Astrocyte (in vitro differentiated cells and primary cell): ENCODE measurements around the gene PROM1. TPM values are rescaled to one million over a fixed set of nuclear protein-coding genes. Genes with fewer than 3 reads are reported as not detected.

Experiments used
- DNase-seq: peaks from one replicate; pipeline ENCODE4 v3.0.0-alpha.2; 2010; ENCODE audit warnings: low read depth
- FAIRE-seq: peaks from 2 replicates; lab custom pipeline; 2011; peaks lifted over from hg19 to GRCh38; lab: Jason Lieb, UNC
- H2AFZ ChIP-seq: 2 replicates; pipeline ENCODE4 v1.6.0; 2012; ENCODE audit warnings: low read depth, low read length, inconsistent platforms
- H3K27ac ChIP-seq: 2 replicates; pipeline ENCODE4 v1.5.1; 2011; ENCODE audit warnings: low read depth, low read length, inconsistent platforms
- H3K27me3 ChIP-seq: 2 replicates; pipeline ENCODE4 v1.6.0; 2011; ENCODE audit warnings: low read length, inconsistent platforms; ENCODE audit not compliant: insufficient read depth
- H3K36me3 ChIP-seq: 2 replicates; pipeline ENCODE4 v1.5.1; 2011; ENCODE audit warnings: low read length, inconsistent platforms; ENCODE audit not compliant: insufficient read depth
- H3K4me1 ChIP-seq: 2 replicates; pipeline ENCODE4 v1.5.1; 2011; ENCODE audit warnings: low read length, inconsistent platforms; ENCODE audit not compliant: insufficient read depth
- H3K4me2 ChIP-seq: 2 replicates; pipeline ENCODE4 v1.6.0; 2012; ENCODE audit warnings: low read length, inconsistent platforms
- H3K4me3 ChIP-seq: 2 replicates; pipeline ENCODE4 v1.5.1; 2011; ENCODE audit warnings: low read depth, mild to moderate bottlenecking, low read length, inconsistent platforms; ENCODE audit not compliant: insufficient read depth
- H3K79me2 ChIP-seq: 2 replicates; pipeline ENCODE4 v1.6.0; 2012; ENCODE audit warnings: mild to moderate bottlenecking, low read length, inconsistent platforms; ENCODE audit not compliant: insufficient read depth
- H3K9ac ChIP-seq: 2 replicates; pipeline ENCODE4 v1.6.0; 2012; ENCODE audit warnings: mild to moderate bottlenecking, low read length, inconsistent platforms
- H3K9me3 ChIP-seq: 2 replicates; pipeline ENCODE4 v1.5.1; 2012; ENCODE audit warnings: low read depth, mild to moderate bottlenecking, low read length, inconsistent platforms; ENCODE audit not compliant: insufficient read depth
- H4K20me1 ChIP-seq: 2 replicates; pipeline ENCODE4 v1.6.0; 2012; ENCODE audit warnings: low read length, inconsistent platforms; ENCODE audit not compliant: insufficient read depth
- H3K27ac Mint-ChIP-seq: one replicate; pipeline ENCODE4 v1.8.0; 2021; ENCODE audit warnings: mild to moderate bottlenecking, mixed read lengths; ENCODE audit not compliant: unreplicated experiment
- H3K27me3 Mint-ChIP-seq: one replicate; pipeline ENCODE4 v1.8.0; 2021; ENCODE audit warnings: low read depth, mixed read lengths; ENCODE audit not compliant: unreplicated experiment
- H3K36me3 Mint-ChIP-seq: one replicate; pipeline ENCODE4 v1.8.0; 2021; ENCODE audit warnings: low read depth, mixed read lengths; ENCODE audit not compliant: unreplicated experiment
- H3K4me1 Mint-ChIP-seq: one replicate; pipeline ENCODE4 v1.8.0; 2021; ENCODE audit warnings: low read depth, mixed read lengths; ENCODE audit not compliant: unreplicated experiment
- H3K4me3 Mint-ChIP-seq: one replicate; pipeline ENCODE4 v1.8.0; 2021; ENCODE audit warnings: mild to moderate bottlenecking, moderate library complexity, mixed read lengths; ENCODE audit not compliant: unreplicated experiment
- H3K9me3 Mint-ChIP-seq: one replicate; pipeline ENCODE4 v1.8.0; 2021; ENCODE audit warnings: mild to moderate bottlenecking, mixed read lengths; ENCODE audit not compliant: unreplicated experiment
- CTCF ChIP-seq: IDR thresholded peaks from 2 replicates; pipeline ENCODE4 v1.5.1; 2011; ENCODE audit warnings: low read depth, mild to moderate bottlenecking, inconsistent platforms, low read length, moderate library complexity; ENCODE audit not compliant: insufficient read depth
- EZH2 ChIP-seq: IDR thresholded peaks from 2 replicates; pipeline ENCODE4 v1.6.1; 2012; ENCODE audit warnings: mild to moderate bottlenecking, low read length, inconsistent platforms; ENCODE audit not compliant: insufficient read depth
- total RNA-seq: library from RNA; stranded (reverse); gene quantifications from 2 replicates; pipeline ENCODE4 v1.2.1, GENCODE V29; 2021

Gene PROM1
- total RNA-seq, 1 donor from 2014 or later, result 34.5 TPM

DNA sequence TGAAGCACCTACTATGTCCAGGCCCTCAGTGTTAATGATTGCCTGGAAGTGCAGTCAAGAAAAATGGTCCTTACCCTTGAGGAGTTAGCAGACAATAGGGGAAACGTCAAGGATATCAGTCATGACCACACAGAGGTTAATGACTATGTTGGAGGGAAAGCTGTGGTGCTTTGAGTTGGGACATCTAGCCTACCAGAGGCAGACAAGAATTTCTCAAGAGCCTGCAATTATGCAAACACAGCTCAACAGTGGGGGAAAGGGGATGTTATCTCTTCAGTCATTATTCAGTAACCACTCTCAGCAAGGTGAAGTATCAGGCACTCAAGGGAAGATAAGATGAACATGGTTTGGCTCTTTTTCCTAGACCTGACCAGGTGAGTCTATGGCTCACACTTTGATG, 138.3 kb downstream of the PROM1 start:
- H3K27me3 ChIP-seq, result no peaks in the 10 kb centered on the region
- H3K79me2 ChIP-seq, result no peaks in the 10 kb centered on the region
- DNase-seq (no peak), FAIRE-seq (no peak)
- Mint-ChIP-seq H3K4me3 (no peak overlapping the region), H3K9me3 (peaks cover 2% of the 10 kb centered on the region), H3K27me3 (peaks cover 6% of the 10 kb centered on the region), H3K4me1 (no peaks in the 10 kb centered on the region), H3K27ac (no peak overlapping the region), H3K36me3 (no peaks in the 10 kb centered on the region)
- H2AFZ ChIP-seq, result no peak overlapping the region
- no peak overlapping the region for H3K9ac ChIP-seq
- H3K4me2 ChIP-seq, result no peak overlapping the region
- H4K20me1 ChIP-seq, result no peaks in the 10 kb centered on the region
- no peaks in the 10 kb centered on the region for H3K4me1 ChIP-seq
- H3K27ac ChIP-seq, result no peak overlapping the region
- H3K36me3 ChIP-seq, result no peaks in the 10 kb centered on the region
- H3K9me3 ChIP-seq, result no peaks in the 10 kb centered on the region
- no peak overlapping the region for H3K4me3 ChIP-seq
- TF ChIP-seq EZH2, result no peak
- TF ChIP-seq CTCF, result no peak

DNA sequence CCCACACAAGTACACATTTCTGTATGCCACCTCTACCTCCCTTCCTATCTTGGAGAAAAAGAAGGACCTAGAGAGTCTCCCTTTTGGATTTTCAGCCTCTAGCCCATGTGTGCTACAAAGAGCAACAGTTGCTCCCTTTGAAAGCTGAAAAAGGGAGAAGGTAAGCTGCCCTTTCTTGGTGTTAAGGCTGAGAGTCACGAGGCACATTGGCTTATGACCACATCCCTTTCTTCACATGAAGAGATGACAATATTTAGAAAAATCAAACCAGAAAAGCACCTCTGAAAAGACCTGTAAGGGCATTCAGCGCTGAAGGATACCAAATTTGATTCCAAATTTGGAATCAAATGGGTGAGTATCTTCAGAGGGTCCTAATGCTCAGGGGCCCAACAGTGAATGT, 138.9 kb downstream of the PROM1 start:
- Mint-ChIP-seq H3K4me1 (no peaks in the 10 kb centered on the region), H3K4me3 (no peak overlapping the region), H3K9me3 (peaks cover 2% of the 10 kb centered on the region), H3K36me3 (no peaks in the 10 kb centered on the region), H3K27me3 (peaks cover 6% of the 10 kb centered on the region), H3K27ac (no peak overlapping the region)
- no peak overlapping the region for H3K27ac ChIP-seq
- DNase-seq (no peak), FAIRE-seq (no peak)
- H2AFZ ChIP-seq, result no peak overlapping the region
- no peaks in the 10 kb centered on the region for H3K36me3 ChIP-seq
- H3K79me2 ChIP-seq, result no peaks in the 10 kb centered on the region
- H3K4me2 ChIP-seq, result no peak overlapping the region
- no peak for TF ChIP-seq CTCF
- no peak for TF ChIP-seq EZH2
- no peaks in the 10 kb centered on the region for H4K20me1 ChIP-seq
- H3K27me3 ChIP-seq, result no peaks in the 10 kb centered on the region
- no peaks in the 10 kb centered on the region for H3K4me1 ChIP-seq
- H3K9ac ChIP-seq, result no peak overlapping the region
- no peaks in the 10 kb centered on the region for H3K9me3 ChIP-seq
- H3K4me3 ChIP-seq, result no peak overlapping the region

DNA sequence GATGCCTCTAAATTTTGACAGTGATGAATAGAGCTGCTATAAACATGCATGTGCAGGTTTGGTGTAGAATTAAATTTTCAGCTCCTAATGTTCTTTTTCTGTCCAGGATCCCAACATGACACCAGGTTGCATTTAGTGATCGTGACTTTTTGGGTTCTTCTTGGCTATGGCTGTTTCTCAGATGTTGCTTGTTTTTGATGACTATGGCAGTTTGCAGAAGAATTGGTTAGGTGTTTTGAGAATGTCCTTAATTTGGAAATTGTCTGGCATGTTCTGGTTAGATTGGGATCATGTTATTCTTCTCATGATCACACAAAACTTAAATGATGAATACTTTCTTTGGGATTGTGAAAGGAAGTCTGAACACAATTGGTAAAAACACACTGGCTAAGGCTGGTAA, 141.5 kb downstream of the PROM1 start:
- TF ChIP-seq CTCF, result no peak
- no peak for TF ChIP-seq EZH2
- H3K4me3 ChIP-seq, result no peak overlapping the region
- no peak overlapping the region for H3K27ac ChIP-seq
- no peaks in the 10 kb centered on the region for H3K9me3 ChIP-seq
- H3K27me3 ChIP-seq, result no peaks in the 10 kb centered on the region
- Mint-ChIP-seq H3K9me3 (peaks cover 2% of the 10 kb centered on the region), H3K4me3 (no peak overlapping the region), H3K27ac (no peak overlapping the region), H3K27me3 (peaks cover 6% of the 10 kb centered on the region), H3K4me1 (no peaks in the 10 kb centered on the region), H3K36me3 (no peaks in the 10 kb centered on the region)
- no peak overlapping the region for H3K9ac ChIP-seq
- H4K20me1 ChIP-seq, result no peaks in the 10 kb centered on the region
- no peaks in the 10 kb centered on the region for H3K79me2 ChIP-seq
- H3K4me1 ChIP-seq, result no peaks in the 10 kb centered on the region
- H2AFZ ChIP-seq, result no peak overlapping the region
- no peaks in the 10 kb centered on the region for H3K36me3 ChIP-seq
- FAIRE-seq (no peak), DNase-seq (no peak)
- H3K4me2 ChIP-seq, result no peak overlapping the region
